Bone marrow (tissue), 2 donors: Measurements from ENCODE around the gene OR13F1.
"Not testable (repeated sequence)": the region's sequence is repeated elsewhere in the genome, so short reads cannot be mapped to it uniquely, and the experiment has no call there.

Experiments used
- DNase-seq, 2 donors: peaks; one replicate each; lab custom pipeline; 2025; lab: John Stamatoyannopoulos, UW

Gene OR13F1, protein sequence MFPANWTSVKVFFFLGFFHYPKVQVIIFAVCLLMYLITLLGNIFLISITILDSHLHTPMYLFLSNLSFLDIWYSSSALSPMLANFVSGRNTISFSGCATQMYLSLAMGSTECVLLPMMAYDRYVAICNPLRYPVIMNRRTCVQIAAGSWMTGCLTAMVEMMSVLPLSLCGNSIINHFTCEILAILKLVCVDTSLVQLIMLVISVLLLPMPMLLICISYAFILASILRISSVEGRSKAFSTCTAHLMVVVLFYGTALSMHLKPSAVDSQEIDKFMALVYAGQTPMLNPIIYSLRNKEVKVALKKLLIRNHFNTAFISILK

DNA sequence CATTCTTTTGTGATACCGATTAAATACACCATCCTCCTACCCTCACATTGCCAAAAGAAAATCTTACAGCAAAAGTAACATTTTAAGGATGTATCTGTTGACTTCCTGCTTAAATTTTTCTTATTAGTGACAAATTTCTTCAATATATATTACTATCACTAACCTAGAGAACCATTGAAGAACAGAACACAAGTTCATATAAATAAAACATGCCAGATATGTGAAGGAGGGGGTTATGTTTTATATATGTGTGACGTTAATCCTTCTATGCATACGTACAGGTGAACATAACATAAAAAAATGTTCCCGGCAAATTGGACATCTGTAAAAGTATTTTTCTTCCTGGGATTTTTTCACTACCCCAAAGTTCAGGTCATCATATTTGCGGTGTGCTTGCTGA lies at the start of gene OR13F1:
Gene OR13F1 (plus strand): TSS at position 301 of the 400 bp plus-strand sequence. CDS start 0 bp downstream, at position 301.
- DNase-seq = no peak

DNA sequence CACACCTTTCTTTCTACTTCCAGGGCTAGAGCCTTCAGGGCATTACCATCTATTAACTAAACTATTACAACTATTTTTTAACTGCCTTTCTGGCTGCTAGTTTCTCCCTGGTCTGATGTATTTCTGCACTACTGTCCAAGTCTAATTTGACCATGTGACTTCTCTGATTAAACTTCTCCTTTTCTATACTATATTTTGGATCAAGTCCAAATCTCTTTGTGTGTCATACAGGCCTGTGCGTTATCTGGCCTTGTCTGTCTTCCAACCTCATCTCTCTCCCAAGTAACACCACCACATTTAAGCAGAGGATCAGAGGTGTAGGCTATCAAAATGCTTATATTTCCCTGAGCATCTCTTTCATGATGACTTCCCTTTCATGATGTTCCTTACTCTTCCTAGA lies 47.2 kb upstream of the OR13F1 start:
- no peak for DNase-seq

DNA sequence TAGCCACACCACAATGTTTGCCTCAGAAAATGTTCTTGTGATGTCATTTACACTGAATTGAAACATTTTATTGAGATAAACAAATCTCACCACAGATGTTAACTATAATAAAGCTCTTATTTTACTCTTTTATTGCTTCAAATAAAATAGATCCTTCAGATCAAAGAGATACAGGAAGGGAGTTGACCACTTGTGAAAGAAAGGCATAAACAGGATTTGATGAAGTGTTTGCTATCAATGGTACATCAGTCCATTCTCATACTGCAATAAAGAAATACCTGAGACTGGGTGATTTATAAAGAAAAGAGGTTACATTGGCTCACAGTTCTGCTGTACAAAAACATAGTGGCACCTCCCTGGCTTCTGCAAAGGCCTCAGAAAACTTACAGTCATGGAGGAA lies 40.2 kb upstream of the OR13F1 start:
- DNase-seq = no peak

DNA sequence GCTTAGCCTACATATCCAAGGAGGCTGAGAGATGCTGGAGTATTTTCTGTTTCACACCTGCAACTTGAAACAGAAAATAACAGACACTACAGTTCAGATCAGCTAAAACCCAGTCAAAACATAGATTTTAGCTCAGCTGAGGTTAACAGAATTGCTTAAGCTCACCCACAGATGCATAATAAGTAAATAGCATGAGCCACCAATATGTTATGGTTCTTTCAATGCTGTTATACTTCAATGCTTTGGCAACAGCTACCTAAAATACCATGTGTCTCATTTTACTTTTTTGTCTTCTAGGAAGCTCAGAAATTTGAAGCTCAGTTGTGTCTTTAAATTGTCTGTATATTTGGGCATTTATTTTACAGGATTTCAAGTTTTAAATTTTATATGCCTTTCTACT lies 35.8 kb upstream of the OR13F1 start:
- no peak for DNase-seq

DNA sequence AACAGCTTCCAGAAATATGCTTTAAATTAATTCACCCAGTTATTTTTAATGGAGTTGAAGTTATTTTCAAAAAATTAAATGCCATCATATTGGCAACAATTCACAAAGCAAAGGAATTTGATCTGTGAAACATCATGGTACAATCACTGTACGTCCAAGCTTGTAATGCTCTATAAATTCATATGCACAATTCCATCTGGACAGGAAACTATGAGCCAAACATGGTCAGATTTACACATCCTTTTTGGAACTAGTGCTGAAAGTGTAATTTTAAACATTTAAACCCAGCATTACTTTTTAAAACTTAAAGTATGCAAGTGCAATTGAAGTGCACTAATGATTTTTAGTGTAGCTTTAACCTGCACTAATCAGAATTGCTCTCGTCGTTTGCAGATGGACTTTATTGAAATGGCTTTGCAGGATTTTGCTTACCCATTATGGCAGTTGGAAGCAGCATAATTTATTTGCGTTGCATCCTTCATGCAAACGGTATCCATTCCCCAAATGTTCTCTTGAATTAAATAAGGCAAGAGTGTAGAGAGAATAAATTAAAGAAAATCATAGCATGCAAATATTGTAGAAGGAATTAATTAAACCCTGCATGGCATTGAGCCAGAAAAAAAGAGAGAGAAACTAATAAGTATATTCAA lies 21.0 kb upstream of the OR13F1 start:
- DNase-seq = no peak

DNA sequence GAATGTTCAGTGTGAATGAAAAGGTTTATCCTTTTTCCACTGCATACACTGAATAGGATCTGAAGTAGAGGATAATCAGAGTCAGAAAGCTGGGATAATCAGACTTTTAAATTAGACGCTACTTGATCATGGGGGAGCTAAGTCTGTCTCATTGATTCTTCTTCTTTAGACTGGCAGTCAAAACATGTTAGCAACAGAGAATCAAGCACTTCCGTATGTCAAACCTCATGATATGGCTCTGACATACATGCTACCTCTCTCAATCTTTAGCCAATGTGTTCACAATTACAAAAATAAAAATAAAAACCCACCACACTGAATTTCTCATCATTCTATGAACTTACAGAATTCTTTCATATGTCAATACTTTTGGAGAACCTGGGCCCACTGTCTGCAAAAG lies 19.0 kb upstream of the OR13F1 start:
- DNase-seq = no peak

DNA sequence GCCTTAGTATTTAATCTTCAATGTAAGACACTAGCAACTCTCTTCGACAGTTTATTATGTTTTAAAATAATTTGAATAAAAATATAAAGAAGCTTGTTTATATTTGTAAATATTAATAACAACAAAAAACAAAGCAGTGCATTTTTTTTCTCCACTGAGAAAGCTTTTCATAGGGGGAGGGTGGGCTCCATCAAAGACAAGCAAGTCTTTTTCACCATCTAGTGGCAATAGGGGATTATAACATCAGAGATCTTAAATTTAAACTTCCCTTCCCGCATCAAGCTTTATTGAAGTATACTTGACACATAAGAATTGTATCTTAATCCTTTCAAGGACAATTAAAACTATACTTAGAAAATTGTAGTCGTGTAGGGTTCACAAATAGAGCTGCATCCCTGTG lies 9.3 kb upstream of the OR13F1 start:
- no peak for DNase-seq

DNA sequence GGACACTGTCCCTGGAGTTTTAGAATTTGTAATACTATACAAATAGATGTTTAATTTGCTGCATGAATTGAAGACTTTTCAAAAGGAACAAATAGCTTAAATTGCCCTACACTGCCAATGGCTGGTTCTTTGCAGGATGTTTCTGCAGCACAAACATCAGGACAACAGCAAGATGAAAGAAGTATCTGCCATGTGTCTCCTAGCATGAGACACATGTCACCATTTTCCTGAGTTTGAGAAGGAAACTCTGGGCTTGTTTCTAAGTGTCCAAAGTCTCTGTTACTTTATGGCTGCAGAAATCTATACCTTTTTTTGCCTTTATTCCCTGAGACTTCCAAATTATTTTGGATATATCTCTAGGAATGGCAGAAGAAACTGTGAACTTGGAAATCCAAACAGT lies 623 bp upstream of the OR13F1 start:
- no peak for DNase-seq

DNA sequence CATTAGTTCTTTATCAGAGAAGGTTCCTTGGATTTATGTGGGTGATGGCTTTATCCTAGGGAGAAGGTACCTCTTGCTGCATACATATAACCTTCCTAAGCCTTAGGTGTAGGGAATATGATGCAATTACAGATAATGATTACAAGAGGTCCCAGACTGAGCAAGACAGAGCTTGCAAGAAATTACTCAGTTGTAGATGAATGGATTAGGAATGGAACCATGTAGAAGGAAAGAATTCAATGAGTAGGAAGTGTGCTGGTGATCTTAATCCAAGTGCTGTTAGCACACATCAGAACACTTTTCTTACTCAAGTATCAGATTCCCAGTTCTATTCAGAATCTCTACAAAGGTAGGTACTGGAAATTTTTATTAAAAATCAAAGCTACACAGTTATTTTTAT lies 2.5 kb downstream of the OR13F1 start:
- DNase-seq = no peak

DNA sequence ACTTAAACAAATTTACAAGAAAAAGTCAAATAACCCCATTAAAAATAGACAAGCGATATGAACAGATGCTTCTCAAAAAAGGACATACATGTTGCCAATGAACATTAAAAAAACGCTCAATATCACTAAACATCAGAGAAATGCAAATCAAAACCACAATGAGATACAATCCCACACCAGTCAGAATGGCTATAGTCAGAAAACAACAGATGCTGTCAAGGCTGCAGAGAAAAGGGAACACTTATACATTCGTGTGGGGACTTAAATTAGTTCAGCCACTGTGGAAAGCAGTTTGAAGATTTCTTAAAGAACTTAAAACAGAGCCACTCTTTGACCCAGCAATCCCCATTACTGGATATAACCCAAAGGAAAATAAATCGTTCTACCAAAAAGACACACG lies 10.8 kb downstream of the OR13F1 start:
- DNase-seq = no peak

DNA sequence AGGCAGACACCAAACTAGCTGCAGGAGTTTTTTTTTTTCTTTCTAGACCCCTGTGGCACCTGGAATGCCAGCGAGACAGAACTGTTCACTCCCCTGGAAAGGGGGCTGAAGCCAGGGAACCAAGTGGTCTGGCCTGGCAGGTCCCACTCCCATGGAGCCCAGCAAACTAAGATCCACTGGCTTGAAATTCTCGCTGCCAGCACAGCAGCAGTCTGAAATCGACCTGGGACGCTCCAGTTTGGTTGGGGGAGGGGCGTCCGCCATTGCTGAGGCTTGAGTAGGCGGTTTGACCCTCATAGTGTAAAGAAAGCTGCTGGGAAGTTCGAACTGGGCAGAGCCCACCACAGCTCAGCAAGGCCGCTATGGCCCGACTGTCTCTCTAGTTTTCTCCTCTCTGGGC lies 16.2 kb downstream of the OR13F1 start:
- not testable (repeated sequence) for DNase-seq

DNA sequence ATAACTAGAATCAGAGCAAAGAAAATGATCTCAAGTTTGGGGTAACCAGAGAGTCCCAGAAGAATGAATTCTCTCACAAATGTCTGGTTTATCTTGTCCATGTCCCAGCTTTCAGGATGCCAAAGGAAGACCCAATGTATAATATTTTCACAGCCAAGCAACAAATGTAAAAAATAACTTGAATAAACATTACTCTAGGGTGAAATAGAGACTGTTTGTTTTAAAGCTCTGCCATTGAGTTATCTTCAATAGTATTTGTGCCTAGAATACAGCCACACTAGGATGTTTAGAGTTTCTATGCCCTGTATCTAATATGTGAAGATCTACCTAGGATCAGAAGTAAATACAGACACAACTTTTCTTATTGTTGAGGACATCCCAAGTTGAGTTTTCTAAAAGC lies 23.0 kb downstream of the OR13F1 start, which contains the start of gene OR13C4:
Gene OR13C4 (minus strand): TSS at position 101 of the 400 bp plus-strand sequence. CDS start 0 bp downstream, at position 101.
- no peak for DNase-seq

DNA sequence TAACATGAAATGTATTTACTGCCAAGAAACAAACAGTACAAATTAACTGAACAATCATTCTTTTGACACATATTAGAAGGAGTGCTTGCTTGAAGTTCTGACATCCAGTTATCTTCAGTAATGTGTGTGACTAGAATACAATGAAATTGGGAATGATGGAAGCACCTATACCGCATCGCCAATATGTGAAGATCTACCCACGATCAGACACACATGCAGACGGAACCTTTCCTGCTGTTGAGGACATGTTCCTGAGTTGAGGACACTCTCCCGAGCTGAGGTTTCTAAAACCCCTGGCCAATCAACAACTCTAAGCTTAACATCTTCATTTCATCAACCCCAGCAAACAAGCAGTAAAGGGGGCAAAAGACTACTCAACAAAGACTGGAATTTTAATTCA lies 32.7 kb downstream of the OR13F1 start, which contains the start of gene OR13C3:
Gene OR13C3 (minus strand): TSS at position 101 of the 400 bp plus-strand sequence. CDS start 133 bp downstream, outside the sequence.
- DNase-seq = no peak

DNA sequence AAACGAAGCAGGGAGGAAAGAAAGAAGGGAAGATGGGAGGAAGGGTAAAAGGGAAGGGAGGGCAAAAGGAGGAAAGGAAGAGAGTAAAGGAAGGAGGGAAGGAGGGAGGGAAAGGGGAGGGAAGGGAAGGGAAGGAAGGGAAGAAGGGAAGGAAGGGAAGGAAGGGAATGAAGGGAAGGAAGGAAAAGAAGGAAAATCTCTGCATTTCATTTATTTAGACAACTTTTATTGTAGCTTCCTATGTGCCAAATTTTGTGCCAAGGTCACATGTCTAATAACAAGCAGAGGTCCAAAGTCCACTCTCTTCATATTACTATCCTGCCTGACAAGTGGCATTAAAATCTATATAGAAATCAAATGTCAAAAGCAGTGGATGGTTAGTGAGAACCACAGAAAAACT lies 35.2 kb downstream of the OR13F1 start:
- no peak for DNase-seq

DNA sequence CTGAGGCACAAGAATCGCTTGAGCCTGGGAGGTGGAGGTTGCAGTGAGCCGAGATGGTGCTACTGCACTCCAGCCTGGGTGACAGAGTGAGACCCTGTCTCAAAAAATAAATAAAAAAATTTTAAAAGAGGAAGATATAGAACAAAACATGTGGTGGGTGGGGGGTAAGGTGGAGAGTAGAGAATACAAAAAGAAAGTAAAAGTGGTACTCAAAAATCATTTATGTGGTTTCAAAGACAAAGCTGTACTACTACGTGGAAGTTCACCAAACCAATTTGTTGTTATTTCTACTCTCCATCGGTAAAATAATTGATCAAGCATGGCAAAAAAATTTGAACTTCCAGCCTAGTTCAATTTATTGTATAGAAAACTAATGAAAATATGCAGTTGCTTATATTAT lies 40.6 kb downstream of the OR13F1 start:
- DNase-seq = no peak

DNA sequence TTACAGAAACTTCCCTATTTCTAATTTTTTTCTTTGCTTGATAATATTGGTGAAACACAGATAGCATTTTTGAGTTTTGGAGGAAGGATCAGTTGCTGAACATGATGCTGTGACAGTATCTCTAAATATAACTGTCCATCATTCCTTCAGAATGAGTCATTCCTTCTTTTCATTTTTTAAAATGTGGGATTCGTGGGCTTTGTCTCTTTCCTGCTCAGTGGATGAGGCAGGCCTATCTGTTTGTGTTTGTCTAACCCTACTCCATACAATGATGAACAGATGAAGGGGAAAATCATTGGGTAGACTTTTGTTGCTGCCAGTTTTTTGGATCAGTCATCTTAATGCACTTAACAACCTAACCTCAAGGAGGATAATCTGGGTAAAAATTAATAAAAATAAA lies 49.2 kb downstream of the OR13F1 start:
- DNase-seq = no peak
